GM18499 (cell line): ENCODE results near the gene PLEKHA1.

Experiments
- ATAC-seq: cut with Tn5 transposase; IDR thresholded peaks from one replicate; pipeline ENCODE4 v1.9.1; 2021; ENCODE audit warnings: moderate number of reproducible peaks; ENCODE audit not compliant: insufficient read depth, unreplicated experiment

Gene PLEKHA1

DNA sequence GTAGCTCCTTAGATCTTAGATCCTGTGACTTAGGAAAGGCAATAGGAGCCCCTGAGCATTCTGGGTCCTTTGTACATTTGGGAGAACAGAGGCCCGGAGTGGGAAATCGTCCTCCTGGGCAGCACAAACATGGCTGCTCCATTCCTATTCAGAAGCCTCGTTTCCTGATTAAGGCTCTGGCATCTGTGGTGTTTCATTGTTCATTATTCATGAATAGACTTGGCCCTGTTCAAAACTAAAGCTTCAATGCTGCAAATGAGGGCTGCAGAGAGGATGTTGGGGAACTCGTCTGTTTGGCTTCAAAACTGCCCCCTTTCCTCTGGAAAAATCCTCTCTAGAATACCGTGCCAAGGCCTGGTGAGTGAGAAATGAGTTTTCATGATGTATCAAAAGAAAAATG, 83.4 kb downstream of the PLEKHA1 start:
- no peak for ATAC-seq

- ATAC-seq, result no peak
Observed at GRCh38 chr10:122458693-122459092, 84.2 kb downstream of the PLEKHA1 start.

DNA sequence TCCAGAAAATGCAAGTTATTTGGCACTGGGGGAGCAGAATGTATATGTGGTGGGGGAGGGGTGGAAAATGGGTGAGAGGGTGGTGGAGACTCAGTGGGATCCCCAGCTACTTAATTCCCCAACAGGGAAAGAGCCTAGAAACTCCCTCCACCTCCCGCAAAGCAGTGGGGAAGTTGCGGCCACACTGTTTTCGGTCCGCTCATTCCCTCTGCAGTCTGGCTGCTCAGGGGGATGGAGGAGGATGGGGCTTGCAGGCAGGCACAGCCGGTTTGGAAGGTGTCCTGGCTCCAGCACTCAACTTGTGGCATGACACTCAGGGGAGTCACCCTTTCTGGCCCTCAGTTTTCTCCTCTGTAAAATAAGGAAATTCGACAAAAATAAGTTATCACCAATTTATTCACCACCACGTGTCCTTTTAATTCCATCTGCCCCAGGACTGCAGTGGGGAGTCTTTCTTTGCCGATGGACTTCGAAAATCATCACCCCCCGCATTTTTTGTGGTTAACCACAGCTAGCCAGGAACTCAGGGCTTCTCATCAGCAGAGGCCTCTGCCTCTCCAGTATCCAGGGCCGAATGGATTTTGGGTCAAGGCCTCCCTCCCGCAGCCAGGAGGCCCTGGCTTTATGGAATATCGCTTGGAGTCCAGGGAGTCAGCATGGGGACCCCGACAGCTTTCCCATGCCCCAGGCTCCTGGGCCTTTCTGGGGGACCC, 85.2 kb downstream of the PLEKHA1 start:
- no peak for ATAC-seq

DNA sequence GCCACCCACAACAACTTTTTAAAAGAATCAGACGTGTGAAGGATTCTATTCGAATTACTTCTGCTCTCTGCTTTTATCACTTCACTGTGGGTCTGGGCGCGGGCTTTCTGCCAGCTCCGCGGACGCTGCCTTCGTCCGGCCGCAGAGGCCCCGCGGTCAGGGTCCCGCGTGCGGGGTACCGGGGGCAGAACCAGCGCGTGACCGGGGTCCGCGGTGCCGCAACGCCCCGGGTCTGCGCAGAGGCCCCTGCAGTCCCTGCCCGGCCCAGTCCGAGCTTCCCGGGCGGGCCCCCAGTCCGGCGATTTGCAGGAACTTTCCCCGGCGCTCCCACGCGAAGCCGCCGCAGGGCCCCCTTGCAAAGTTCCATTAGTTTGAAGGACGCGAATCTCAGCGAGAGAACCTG, 86.4 kb downstream of the PLEKHA1 start:
- no peak for ATAC-seq

- ATAC-seq, result no peak
Observed at GRCh38 chr10:122461367-122461728, 86.8 kb downstream of the PLEKHA1 start, which contains the start of gene HTRA1. TSS of gene HTRA1 (plus strand) at chr10:122461553. CDS start at chr10:122461653, 100 bp downstream.

DNA sequence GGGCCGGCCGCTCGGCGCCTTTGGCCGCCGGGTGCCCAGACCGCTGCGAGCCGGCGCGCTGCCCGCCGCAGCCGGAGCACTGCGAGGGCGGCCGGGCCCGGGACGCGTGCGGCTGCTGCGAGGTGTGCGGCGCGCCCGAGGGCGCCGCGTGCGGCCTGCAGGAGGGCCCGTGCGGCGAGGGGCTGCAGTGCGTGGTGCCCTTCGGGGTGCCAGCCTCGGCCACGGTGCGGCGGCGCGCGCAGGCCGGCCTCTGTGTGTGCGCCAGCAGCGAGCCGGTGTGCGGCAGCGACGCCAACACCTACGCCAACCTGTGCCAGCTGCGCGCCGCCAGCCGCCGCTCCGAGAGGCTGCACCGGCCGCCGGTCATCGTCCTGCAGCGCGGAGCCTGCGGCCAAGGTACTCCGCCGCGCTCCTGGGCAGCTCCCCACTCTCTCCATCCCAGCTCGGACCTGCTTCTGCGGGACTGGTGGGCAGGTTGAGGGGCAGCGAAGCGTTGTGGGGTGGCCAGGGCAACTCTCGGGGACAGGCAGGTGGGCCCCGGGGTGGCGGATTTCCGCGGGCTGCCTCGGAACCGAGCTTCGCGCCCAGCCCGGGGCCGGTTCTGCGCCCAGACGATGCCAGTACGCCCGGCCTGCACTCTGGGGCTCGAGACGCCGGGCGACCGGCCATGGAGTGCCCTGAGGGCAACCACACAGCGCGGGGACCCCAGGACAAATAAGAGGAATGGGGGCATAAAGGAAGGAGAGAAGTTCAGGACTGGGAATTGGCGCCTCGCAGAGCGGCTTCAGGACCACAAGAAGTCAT, 87.4 kb downstream of the PLEKHA1 start:
- no peak for ATAC-seq

GRCh38 chr10:122462533-122463465, 88.3 kb downstream of the PLEKHA1 start:
- ATAC-seq, result no peak

DNA sequence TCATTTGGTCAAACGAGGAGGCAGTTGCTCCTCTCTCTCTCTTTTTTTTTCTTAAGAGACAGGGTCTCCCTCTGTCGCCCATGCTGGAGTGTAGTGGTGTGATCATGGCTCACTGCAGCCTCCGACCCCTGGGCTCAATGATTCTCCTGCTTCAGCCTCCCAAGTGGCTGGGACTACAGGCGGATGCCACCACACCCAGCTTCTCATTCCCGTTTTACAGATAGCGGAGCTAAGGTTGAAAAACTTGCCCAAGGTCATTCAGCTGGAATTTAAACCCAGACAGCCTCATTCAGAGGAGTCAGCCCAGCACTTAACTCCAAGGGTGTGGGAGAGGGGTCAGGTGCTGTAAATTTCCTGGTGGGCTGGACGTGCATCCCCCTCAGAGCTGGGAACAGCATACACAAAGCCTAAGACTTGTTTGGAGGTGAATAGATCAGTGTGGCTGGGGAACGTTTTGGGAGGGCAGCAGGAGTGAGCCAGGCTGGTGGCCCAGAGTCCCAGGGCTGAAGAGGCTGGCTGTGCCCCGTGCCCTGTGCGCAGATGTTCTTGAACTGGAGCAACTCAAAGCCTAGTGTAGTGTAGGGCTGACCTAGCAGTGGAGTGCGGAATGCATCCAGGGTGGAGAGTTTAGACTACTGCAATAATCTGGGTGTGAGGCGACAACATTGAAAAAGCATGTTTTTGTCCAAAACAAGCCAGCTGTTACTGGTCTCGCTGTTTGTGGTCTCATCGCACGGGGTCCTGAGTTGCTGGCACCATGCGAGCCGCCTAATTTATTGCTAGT, 89.2 kb downstream of the PLEKHA1 start:
- no peak for ATAC-seq

DNA sequence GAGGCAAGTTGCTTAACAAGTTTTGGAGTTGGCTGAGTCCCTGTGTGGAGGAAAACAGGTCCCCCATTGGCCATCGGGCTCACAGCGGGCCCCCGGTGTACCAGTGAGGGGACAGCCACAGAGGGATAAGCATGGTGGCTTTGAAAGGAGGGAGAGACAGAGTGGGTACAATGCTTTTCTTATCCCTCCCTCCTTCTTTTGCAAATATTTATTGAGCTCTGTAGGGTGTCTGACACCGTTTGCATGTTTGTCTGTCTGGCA, 89.7 kb downstream of the PLEKHA1 start:
- no peak for ATAC-seq

GRCh38 chr10:122464586-122464985, 90.1 kb downstream of the PLEKHA1 start:
- no peak for ATAC-seq

DNA sequence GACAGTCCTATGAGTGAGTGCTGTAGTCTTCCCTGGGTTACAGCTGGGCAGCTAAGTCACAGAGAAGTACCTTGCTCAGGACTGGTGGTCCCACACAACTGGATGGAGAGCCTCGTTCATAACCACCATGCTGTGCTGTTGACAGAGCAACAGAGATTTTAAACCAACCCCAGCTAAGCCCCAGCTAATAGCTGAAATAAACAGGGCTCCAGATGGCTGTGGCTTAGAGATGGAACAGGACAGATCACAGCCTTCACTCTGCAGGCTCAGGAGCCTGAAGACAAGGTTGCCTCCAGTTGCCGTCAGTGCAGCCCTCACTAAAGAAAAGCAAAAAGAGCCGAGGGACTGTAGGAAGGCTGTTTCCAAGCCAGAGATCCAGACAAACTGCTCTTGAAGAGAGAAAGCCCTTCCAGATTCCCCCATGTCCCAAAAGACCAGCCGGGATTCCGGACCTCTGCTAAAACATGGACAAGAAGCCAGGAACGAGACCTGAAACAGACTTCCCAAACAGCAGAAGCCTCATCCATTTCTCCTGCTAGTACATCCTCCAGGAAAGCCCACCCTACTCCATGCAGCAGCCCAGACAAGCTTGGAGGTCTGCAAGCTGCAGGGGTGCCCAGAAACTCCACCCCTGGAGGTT, 91.0 kb downstream of the PLEKHA1 start:
- no peak for ATAC-seq

DNA sequence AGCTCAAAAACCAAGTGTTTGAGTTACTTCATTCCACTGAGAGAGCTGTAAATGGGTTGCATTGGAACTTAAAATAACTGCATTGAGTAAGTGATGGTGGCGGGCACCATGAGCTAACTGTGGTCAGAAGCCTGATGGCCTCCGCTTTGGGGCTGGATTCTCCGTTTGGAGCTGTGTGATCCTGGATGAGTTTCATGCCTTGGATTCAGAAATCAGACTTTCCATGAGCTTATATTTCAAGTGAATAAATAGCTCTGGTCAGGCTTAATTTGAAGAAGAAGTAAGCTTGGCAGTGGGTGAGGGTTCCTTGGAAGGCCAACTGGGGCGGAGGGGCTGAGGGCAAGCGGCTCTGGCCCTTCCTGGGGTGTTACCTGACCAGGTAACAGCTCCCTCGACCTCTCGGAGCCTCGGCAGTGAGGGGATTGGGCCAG, 92.5 kb downstream of the PLEKHA1 start:
- no peak for ATAC-seq

GRCh38 chr10:122467701-122468100, 93.2 kb downstream of the PLEKHA1 start:
- ATAC-seq, result no peak

- ATAC-seq, result no peak
Observed at GRCh38 chr10:122468307-122468925, 93.9 kb downstream of the PLEKHA1 start.

DNA sequence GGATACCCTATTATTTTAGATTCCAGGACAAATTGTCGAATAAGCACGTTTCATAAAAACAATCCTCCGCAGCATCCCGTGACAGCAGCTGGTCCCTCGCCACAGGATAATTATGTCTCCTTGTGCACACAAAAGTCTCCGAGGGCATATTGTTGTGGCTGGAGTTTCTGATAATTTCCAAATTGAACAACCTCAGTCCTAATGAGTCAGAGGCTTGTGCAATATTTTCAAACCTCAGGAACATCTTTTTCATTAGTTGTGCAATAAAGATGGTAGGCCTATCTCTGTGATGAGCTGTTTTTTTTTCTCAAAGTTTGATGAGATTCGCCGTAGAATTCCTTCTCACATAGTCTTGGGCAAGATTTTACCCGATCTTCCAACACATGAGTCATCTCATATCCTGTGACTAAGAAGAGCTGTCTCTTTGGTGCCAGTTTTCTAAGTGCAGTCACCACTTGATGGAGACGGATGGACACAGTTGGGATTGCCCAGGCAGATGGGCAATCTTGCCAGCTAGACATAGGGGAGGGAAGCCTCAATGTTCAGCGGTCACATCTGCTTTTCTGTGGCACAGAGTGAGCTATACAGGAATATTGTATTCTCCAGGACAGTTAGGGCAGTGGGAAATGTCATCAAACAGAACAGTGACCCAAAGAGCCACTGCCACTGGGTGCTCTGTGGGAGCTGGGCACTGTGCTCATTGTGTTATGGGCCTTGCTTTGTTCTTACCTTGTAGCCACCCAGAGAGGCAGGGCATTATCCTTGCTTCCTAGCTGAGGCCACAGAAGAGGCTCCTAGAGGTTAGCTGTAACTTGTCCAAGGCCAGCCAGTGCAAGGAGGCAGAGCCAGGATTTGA, 94.6 kb downstream of the PLEKHA1 start:
- no peak for ATAC-seq

DNA sequence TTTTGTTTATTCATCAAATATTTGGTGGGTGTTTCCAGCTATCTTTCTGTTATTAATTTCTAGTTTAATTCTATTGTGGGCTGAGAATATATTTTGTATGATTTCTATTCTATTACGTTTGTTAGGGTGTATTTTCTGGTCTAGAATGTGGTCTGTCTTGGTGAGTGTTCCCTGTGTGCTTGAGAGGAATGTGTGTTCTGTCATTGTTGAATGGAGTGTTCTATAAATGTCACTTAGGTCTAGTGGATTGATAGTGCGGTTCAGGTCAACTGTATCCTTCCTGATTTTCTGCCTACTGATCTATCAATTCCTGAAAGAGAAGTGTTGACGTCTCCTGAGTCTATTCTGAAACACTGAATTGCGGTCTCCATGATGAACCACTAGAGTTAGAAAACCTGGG, 95.3 kb downstream of the PLEKHA1 start:
- ATAC-seq, result no peak

DNA sequence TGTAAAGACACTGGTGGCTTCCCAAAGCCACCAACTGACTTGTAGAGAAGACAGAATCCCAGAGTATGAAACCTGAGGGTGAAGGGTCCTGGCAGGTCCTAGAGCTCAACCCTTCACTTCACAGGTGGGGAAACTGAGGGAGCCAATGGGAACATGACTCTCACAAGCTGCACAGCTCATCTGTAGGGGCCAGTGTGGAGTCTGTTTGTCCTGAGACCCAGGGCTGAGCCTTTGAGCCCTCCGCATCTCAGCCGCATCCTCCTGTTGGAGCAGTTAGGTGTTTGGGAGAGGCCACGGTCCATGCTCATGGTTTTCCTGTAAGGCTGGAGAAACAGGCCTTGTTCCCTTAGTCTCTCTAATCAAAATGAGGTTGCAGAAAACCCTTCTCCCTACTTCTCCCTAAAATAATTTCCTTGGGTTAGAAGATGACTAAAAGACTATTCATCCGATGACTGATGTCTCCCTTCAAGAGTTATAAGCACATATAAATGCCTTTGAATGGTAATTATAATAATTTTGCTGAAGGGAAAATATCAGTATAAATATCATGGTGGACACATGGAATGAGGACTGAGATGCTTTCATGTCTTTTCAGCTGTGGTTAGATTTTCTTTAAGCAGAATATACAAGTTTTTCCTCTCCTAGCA, 97.1 kb downstream of the PLEKHA1 start:
- ATAC-seq, result no peak

DNA sequence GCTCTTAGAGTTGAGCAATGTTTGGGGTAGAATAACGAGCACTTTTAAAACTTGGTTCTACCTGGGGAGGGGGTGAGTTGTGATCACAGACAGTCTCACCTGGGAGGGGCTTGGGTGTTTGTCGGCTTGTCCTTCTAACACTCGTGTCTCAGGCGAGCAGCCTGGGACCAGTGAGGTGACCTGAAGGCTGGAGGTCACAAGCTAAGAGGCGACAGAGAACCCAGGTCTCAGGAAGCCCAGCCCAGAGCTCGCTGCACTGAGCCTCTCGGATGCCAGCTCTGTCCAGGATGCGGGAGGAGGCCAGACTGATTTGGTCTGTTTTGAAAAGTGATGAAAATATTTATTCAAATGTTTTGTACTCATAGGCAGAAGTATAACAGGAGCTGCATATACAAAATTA, 98.6 kb downstream of the PLEKHA1 start:
- no peak for ATAC-seq
